HG03095 (cell line): ENCODE data around the gene EML2.
"Not testable (repeated sequence)": the region's sequence is repeated elsewhere in the genome, so short reads cannot be mapped to it uniquely, and the experiment has no call there.

Experiments
- ATAC-seq: cut with Tn5 transposase; IDR thresholded peaks from one replicate; pipeline ENCODE4 v1.9.1; 2021; ENCODE audit warnings: moderate library complexity; ENCODE audit not compliant: unreplicated experiment

The EML2 gene

GRCh38 chr19:45650722-45651121 is 11.5 kb upstream of the EML2 start:
- ATAC-seq: no peak

- no peak for ATAC-seq
These were observed 7.1 kb upstream of the EML2 start for GRCh38 chr19:45646345-45646698.

- no peak for ATAC-seq
These were observed 6.6 kb upstream of the EML2 start for GRCh38 chr19:45645631-45646344.

GRCh38 chr19:45645068-45645630 is 6.0 kb upstream of the EML2 start:
- no peak for ATAC-seq

GRCh38 chr19:45643927-45644771 is 5.0 kb upstream of the EML2 start:
- no peak for ATAC-seq

- ATAC-seq: no peak
These were observed 4.1 kb upstream of the EML2 start for GRCh38 chr19:45643024-45643926.

GRCh38 chr19:45641274-45642105 is 2.3 kb upstream of the EML2 start:
- peak; percentile 38 for ATAC-seq

- no peak for ATAC-seq
These were observed 1.7 kb upstream of the EML2 start for GRCh38 chr19:45640849-45641273.

GRCh38 chr19:45637890-45638667 is 1.1 kb downstream of the EML2 start:
- ATAC-seq: no peak

GRCh38 chr19:45636902-45637301 is 2.3 kb downstream of the EML2 start:
- no peak for ATAC-seq

GRCh38 chr19:45636275-45636674 is 2.9 kb downstream of the EML2 start:
- no peak for ATAC-seq

- ATAC-seq: no peak
These were observed 6.6 kb downstream of the EML2 start for GRCh38 chr19:45632468-45633196.

GRCh38 chr19:45630463-45630862 is 8.7 kb downstream of the EML2 start:
- ATAC-seq: no peak

GRCh38 chr19:45629704-45630103 is 9.5 kb downstream of the EML2 start:
- ATAC-seq: no peak

- not testable (repeated sequence) for ATAC-seq
These were observed 11.0 kb downstream of the EML2 start for GRCh38 chr19:45628219-45628618.

- no peak for ATAC-seq
These were observed 15.2 kb downstream of the EML2 start for GRCh38 chr19:45623984-45624383.

GRCh38 chr19:45621976-45622503 is 17.2 kb downstream of the EML2 start:
- no peak for ATAC-seq

- no peak for ATAC-seq
These were observed 17.8 kb downstream of the EML2 start for GRCh38 chr19:45621389-45621788.

- no peak for ATAC-seq
These were observed 22.5 kb downstream of the EML2 start for GRCh38 chr19:45616704-45617017.
